KMS-11 (cell line): Measurements from ENCODE around the gene PARP12.

ENCODE experiments used
- H2AFZ ChIP-seq: fragments of 200-600 bp; sonication (generic); 2 replicates; pipeline ENCODE4 v1.6.1; 2016; ENCODE audit warnings: antibody characterized with exemption, mixed run types, low read depth
- H3K27ac ChIP-seq: fragments of 200-600 bp; sonication (generic); 2 replicates; pipeline ENCODE4 v1.6.1; 2016; ENCODE audit warnings: mild to moderate bottlenecking, mixed run types
- H3K27me3 ChIP-seq: fragments of 200-600 bp; sonication (generic); 2 replicates; pipeline ENCODE4 v1.6.1; 2017; ENCODE audit warnings: mild to moderate bottlenecking, low read depth, mixed run types, moderate library complexity; ENCODE audit not compliant: insufficient read depth
- H3K36me3 ChIP-seq: fragments of 200-600 bp; sonication (generic); 2 replicates; pipeline ENCODE4 v1.6.1; 2017; ENCODE audit warnings: mild to moderate bottlenecking, mixed run types; ENCODE audit not compliant: insufficient read depth
- H3K4me1 ChIP-seq: fragments of 200-600 bp; sonication (generic); 2 replicates; pipeline ENCODE4 v1.6.1; 2016; ENCODE audit warnings: mild to moderate bottlenecking, low read depth, mixed run types; ENCODE audit not compliant: poor library complexity, severe bottlenecking
- H3K4me2 ChIP-seq: fragments of 200-600 bp; sonication (generic); 2 replicates; pipeline ENCODE4 v1.7.0; 2016; ENCODE audit warnings: mild to moderate bottlenecking, mixed run types
- H3K4me3 ChIP-seq: fragments of 200-600 bp; sonication (generic); IDR thresholded peaks from 2 replicates; pipeline ENCODE4 v1.6.1; 2017; ENCODE audit warnings: low read depth, low read length, mixed read lengths; ENCODE audit not compliant: insufficient read depth
- H3K79me2 ChIP-seq: fragments of 200-600 bp; sonication (generic); 2 replicates; pipeline ENCODE4 v1.6.1; 2016; ENCODE audit warnings: low read depth, mixed run types; ENCODE audit not compliant: insufficient read depth
- H3K9ac ChIP-seq: fragments of 200-600 bp; sonication (generic); 2 replicates; pipeline ENCODE4 v1.6.1; 2016; ENCODE audit warnings: mild to moderate bottlenecking, mixed run types
- H4K20me1 ChIP-seq: fragments of 200-600 bp; sonication (generic); 2 replicates; pipeline ENCODE4 v1.6.1; 2016; ENCODE audit warnings: mild to moderate bottlenecking, mixed run types; ENCODE audit not compliant: insufficient read depth
- CTCF ChIP-seq: fragments of 200-600 bp; sonication (generic); conservative IDR thresholded peaks from 2 replicates; pipeline ENCODE4 v1.6.1; 2017; ENCODE audit warnings: low read depth, mild to moderate bottlenecking, antibody characterized with exemption, low read length, moderate library complexity, mixed read lengths

Gene PARP12

GRCh38 chr7:140034421-140034820, 28.3 kb downstream of the PARP12 start:
- Histone ChIP-seq H3K4me1 (peaks cover 18% of the 10 kb centered on the region), H3K27ac (no peak overlapping the region), H4K20me1 (0 out of 2 replicates have a peak, but pooled peaks cover 4% of the 10 kb centered on the region), H3K4me3 (no peak overlapping the region), H3K4me2 (no peak overlapping the region), H2AFZ (no peak overlapping the region), H3K36me3 (no peaks in the 10 kb centered on the region), H3K79me2 (no peaks in the 10 kb centered on the region), H3K9ac (no peak overlapping the region), H3K27me3 (no peaks in the 10 kb centered on the region)
- TF ChIP-seq CTCF = no peak

GRCh38 chr7:140033779-140034363, 28.9 kb downstream of the PARP12 start:
- Histone ChIP-seq H3K4me2 (no peak overlapping the region), H3K9ac (no peak overlapping the region), H3K27me3 (no peaks in the 10 kb centered on the region), H3K4me3 (no peak overlapping the region), H3K79me2 (no peaks in the 10 kb centered on the region), H3K27ac (no peak overlapping the region), H3K4me1 (peaks cover 18% of the 10 kb centered on the region), H4K20me1 (0 out of 2 replicates have a peak, but pooled peaks cover 4% of the 10 kb centered on the region), H2AFZ (no peak overlapping the region), H3K36me3 (no peaks in the 10 kb centered on the region)
- no peak for TF ChIP-seq CTCF

GRCh38 chr7:140033036-140033435, 29.7 kb downstream of the PARP12 start:
- H3K79me2 ChIP-seq = no peaks in the 10 kb centered on the region
- H2AFZ ChIP-seq = no peak overlapping the region
- no peak overlapping the region for H3K4me2 ChIP-seq
- no peak overlapping the region for H3K27ac ChIP-seq
- TF ChIP-seq CTCF = no peak
- H3K4me1 ChIP-seq = peaks cover 18% of the 10 kb centered on the region
- H4K20me1 ChIP-seq = 0 out of 2 replicates have a peak, but pooled peaks cover 4% of the 10 kb centered on the region
- H3K36me3 ChIP-seq = no peaks in the 10 kb centered on the region
- H3K27me3 ChIP-seq = no peaks in the 10 kb centered on the region
- H3K4me3 ChIP-seq = no peak overlapping the region
- H3K9ac ChIP-seq = no peak overlapping the region

- Histone ChIP-seq H2AFZ (no peak overlapping the region), H3K27ac (no peak overlapping the region), H3K4me1 (peaks cover 10% of the 10 kb centered on the region), H3K79me2 (no peaks in the 10 kb centered on the region), H3K9ac (no peak overlapping the region), H3K36me3 (no peaks in the 10 kb centered on the region), H3K4me2 (no peak overlapping the region), H3K27me3 (no peaks in the 10 kb centered on the region), H3K4me3 (no peak overlapping the region), H4K20me1 (0 out of 2 replicates have a peak, but pooled peaks cover 4% of the 10 kb centered on the region)
- TF ChIP-seq CTCF = no peak
These were observed 31.4 kb downstream of the PARP12 start for GRCh38 chr7:140031364-140031763.
